ENCODE results near the gene DDAH2.
"Not testable (repeated sequence)": the region's sequence is repeated elsewhere in the genome, so short reads cannot be mapped to it uniquely, and the experiment has no call there.

The DDAH2 gene

GRCh38 chr6:31712296-31712695 lies 16.8 kb downstream of the DDAH2 start:
- DNase-seq: peak; percentile 29

GRCh38 chr6:31711233-31711632 lies 17.9 kb downstream of the DDAH2 start:
- no peak for DNase-seq

GRCh38 chr6:31710523-31711219 lies 18.4 kb downstream of the DDAH2 start:
- DNase-seq: no peak

GRCh38 chr6:31709157-31709556 lies 19.9 kb downstream of the DDAH2 start:
- DNase-seq: not testable (repeated sequence)

GRCh38 chr6:31708224-31708623 lies 20.9 kb downstream of the DDAH2 start:
- no peak for DNase-seq

GRCh38 chr6:31707701-31708100 lies 21.4 kb downstream of the DDAH2 start:
- DNase-seq: no peak

GRCh38 chr6:31706599-31706998 lies 22.5 kb downstream of the DDAH2 start, which contains the start of gene LY6G6F:
LY6G6F (plus strand) TSS chr6:31706866; CDS start chr6:31706907, 41 bp downstream.
- DNase-seq: no peak

GRCh38 chr6:31705931-31706330 lies 23.2 kb downstream of the DDAH2 start:
- no peak for DNase-seq

GRCh38 chr6:31702819-31703716 lies 26.0 kb downstream of the DDAH2 start, which contains the start of gene ABHD16A:
ABHD16A (minus strand) TSS chr6:31703324; CDS start chr6:31703281, 43 bp downstream.
- peak; percentile 98 for DNase-seq

- DNase-seq: no peak
These were observed 26.7 kb downstream of the DDAH2 start for GRCh38 chr6:31702405-31702818.

GRCh38 chr6:31701666-31702404 lies 27.3 kb downstream of the DDAH2 start:
- DNase-seq: no peak

GRCh38 chr6:31700740-31701401 lies 28.2 kb downstream of the DDAH2 start:
- no peak for DNase-seq

GRCh38 chr6:31697555-31697954 lies 31.5 kb downstream of the DDAH2 start:
- DNase-seq: no peak

GRCh38 chr6:31693535-31693934 lies 35.6 kb downstream of the DDAH2 start:
- DNase-seq: no peak

- no peak for DNase-seq
These were observed 36.2 kb downstream of the DDAH2 start for GRCh38 chr6:31692886-31693285.

GRCh38 chr6:31692353-31692752 lies 36.7 kb downstream of the DDAH2 start:
- DNase-seq: no peak

GRCh38 chr6:31691564-31692108 lies 37.5 kb downstream of the DDAH2 start:
- no peak for DNase-seq

GRCh38 chr6:31691078-31691463 lies 38.0 kb downstream of the DDAH2 start:
- no peak for DNase-seq

- DNase-seq: no peak
These were observed 38.6 kb downstream of the DDAH2 start for GRCh38 chr6:31690231-31691077.

GRCh38 chr6:31689249-31690110 lies 39.6 kb downstream of the DDAH2 start:
- DNase-seq: no peak

All from CD4-positive, alpha-beta T cell treated with Interferon gamma for 1 hour (primary cell).